NCI-H1694 (cell line): ENCODE measurements around the gene SH3RF3.

ENCODE experiments used
- DNase-seq: peaks from one replicate; lab custom pipeline; 2025; lab: John Stamatoyannopoulos, UW

Gene SH3RF3

DNA sequence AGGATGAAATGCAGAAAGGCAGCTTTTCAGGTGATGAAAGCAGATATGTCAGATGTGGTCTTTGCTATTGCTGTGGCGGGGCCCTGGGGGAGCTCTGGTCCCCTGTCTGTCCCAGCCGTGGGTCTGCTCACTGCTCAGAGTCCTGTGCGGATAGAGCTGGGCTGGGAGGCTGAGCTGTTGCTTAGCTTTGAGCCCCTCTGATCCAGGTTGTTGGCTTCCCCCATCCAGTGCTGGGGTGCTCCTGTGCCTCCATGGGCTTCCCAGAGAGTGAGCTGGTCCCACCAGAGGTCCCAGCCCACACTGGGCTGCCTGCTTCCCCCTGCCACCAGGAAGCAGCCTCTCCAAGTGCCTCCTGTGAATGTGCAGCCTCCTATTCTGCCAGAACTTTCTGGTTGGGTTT lies 55.4 kb downstream of the SH3RF3 start:
- DNase-seq = no peak

DNA sequence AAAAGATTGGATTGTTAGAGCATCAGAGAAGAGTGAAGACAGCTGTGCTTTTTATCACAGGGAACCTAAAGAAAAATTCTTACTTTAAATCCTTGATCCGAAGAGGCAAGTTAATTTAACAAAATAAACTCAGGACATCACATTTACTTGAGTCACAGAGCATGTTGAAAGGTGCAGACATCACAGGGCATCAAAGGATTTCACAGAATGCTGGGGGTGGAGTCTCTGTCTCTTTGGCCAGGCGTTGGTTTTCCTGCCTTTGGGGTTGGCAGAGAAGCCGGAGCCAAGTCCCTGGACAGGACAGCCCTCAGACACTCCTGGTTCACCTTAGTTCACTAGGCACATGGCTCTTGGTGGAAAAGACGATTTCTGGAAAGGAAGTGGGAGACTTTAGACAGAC lies 56.3 kb downstream of the SH3RF3 start:
- no peak for DNase-seq

- no peak for DNase-seq
Observed at GRCh38 chr2:109185821-109186570, 57.0 kb downstream of the SH3RF3 start.

DNA sequence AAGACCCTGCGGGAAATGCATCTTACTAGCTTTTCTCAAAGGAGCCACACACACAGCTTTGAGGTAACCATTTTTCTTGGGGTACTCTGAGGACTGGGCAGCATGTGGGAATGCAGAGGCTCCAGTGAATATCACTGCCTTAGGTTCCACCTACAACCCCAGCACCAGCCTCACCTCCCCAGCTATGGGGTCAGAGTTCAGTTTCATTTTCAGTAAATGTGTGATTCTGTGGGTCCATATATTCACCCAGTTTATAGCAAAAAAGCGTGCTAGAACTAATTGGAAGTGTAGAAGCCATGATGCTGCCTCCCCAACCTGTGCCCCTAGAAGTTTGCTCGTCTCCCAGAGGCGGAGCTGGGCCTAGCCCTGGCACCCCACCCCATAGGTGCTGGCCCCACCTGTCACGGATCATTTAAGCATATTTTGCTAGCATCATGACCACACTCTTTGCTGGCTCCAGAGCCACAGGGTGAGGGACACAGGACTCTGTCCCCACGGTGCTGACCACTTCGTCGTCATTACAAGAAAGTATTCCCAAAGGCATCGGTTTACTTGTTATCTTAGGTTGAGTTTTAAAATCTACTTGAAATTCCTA lies 57.7 kb downstream of the SH3RF3 start:
- no peak for DNase-seq

- DNase-seq = no peak
Observed at GRCh38 chr2:109187711-109188495, 58.9 kb downstream of the SH3RF3 start.

GRCh38 chr2:109188496-109188890 lies 59.5 kb downstream of the SH3RF3 start:
- DNase-seq = no peak

DNA sequence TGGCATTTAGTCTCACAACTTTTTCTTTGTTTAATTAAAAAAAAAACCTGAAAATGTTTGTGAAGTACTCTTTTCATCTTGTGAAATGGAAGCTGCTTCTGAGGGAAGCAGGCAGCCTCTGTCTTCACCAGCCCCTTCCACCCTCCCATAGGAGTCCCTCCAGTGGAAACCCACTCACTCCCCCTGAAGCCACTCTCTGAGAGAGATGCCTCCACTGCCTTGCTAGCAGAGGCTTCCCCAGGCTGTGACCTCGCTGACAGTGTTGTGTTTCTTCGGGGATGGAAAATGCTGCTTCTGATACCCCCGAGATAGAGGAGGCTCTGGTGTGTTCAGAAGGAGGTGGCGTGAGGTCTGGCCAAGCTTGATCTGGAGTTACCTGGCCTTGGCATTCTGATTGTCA lies 59.9 kb downstream of the SH3RF3 start:
- no peak for DNase-seq

GRCh38 chr2:109189751-109190150 lies 60.7 kb downstream of the SH3RF3 start:
- no peak for DNase-seq

DNA sequence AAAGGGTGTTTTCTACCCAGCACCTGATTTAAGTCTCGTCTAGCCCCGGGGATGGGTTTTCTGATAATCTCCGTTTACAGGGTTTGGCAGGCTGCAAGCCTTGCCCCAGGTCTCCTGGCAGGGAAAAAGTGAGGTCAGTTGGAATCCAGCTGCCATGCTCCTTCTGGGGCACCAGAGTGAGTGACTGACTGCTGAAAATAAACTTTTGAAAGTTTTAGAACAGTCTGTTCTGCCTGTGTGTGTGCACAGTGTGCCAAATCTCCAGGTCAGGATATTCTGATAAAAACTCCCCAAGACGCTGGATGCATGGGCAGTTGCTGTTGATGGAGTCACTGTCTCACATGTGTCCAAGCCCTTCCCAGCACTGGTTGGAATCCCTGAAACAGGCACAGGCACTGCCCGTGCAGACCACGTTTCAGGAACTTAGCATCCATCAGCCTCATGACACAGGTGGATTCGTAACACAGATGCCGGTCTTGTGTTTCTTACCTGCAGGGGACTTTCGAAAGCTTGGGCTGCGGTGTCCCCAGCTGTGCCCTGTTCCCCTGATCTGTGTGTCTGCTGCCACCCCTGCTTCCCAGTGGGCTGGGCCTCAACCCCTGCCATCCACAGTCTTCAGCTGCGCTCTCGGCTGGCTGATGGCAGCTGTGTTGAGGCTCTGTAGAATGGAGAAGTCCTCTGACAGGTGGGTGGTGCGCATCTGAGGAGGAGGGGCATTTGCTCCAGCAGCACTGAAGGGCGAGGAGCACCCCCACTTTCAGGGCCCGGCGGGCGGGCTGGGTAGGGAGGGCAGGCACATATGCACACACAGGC lies 65.0 kb downstream of the SH3RF3 start:
- DNase-seq = no peak

- no peak for DNase-seq
Observed at GRCh38 chr2:109194620-109194937, 65.6 kb downstream of the SH3RF3 start.

GRCh38 chr2:109195193-109196045 lies 66.4 kb downstream of the SH3RF3 start:
- no peak for DNase-seq

GRCh38 chr2:109196081-109196875 lies 67.3 kb downstream of the SH3RF3 start:
- no peak for DNase-seq

GRCh38 chr2:109197491-109198418 lies 68.8 kb downstream of the SH3RF3 start:
- DNase-seq = no peak

GRCh38 chr2:109199790-109200189 lies 70.8 kb downstream of the SH3RF3 start:
- no peak for DNase-seq

DNA sequence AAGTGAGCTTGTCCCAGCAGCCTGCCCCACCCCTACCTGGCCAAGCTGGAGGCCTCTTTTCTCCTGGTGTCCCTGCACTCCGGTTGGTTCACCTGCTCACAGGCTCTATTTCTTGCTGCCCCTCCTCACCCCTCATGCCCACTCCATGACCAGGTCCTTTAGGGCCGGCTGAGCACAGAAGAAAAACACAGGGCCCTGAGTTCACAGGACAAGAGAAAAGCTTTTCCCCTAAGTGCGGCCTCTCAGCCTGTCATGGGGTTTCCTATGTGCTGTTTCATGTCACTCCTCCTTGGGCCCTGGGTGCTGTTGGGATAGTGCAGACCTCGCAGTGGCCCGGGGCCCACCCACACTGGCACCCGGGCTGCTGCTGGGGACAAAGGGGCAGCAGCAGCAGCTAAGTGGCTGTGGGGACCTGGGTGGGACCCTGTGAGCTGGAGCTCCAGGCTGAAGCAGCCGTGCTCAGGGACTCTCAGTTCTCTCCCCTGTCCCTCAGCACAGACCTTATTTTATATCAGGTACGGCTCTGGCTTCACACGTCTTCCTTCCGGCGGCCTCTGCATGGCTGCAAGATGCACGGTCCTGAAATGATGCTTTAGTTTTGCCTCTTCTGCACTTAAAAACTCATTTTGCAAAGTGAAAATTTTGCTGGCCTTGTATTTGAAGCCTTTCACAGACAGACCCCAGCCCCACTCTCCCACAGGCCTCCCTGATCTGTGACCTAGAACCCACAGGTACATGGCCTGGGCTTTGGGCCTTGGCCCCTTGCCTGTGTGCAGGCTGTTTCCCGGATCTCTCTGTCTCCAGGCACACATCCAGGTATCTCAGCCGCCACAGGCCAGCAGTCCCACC lies 71.8 kb downstream of the SH3RF3 start:
- DNase-seq = no peak

- no peak for DNase-seq
Observed at GRCh38 chr2:109201465-109202327, 72.7 kb downstream of the SH3RF3 start.

GRCh38 chr2:109202486-109202885 lies 73.5 kb downstream of the SH3RF3 start:
- no peak for DNase-seq
